Measurements from ENCODE around the gene TXNDC11.

Gene TXNDC11

GRCh38 chr16:11673091-11674000 is 69.3 kb downstream of the TXNDC11 start:
- no peak for DNase-seq

GRCh38 chr16:11672206-11673090 is 70.2 kb downstream of the TXNDC11 start:
- DNase-seq = no peak

- no peak for DNase-seq
Measured at GRCh38 chr16:11671676-11672075, 71.0 kb downstream of the TXNDC11 start.

- no peak for DNase-seq
Measured at GRCh38 chr16:11671271-11671670, 71.4 kb downstream of the TXNDC11 start.

GRCh38 chr16:11670171-11671131 is 72.2 kb downstream of the TXNDC11 start:
- DNase-seq = no peak

GRCh38 chr16:11669380-11670146 is 73.1 kb downstream of the TXNDC11 start:
- DNase-seq = no peak

- DNase-seq = no peak
Measured at GRCh38 chr16:11668623-11669379, 73.9 kb downstream of the TXNDC11 start.

- no peak for DNase-seq
Measured at GRCh38 chr16:11667824-11668622, 74.6 kb downstream of the TXNDC11 start, which contains the start of gene SNN. TSS of gene SNN (plus strand) at chr16:11668455. CDS start at chr16:11676060, 7,605 bp downstream.

GRCh38 chr16:11667221-11667823 is 75.3 kb downstream of the TXNDC11 start:
- DNase-seq = no peak

GRCh38 chr16:11666103-11667055 is 76.3 kb downstream of the TXNDC11 start:
- DNase-seq = no peak

GRCh38 chr16:11665071-11665491 is 77.6 kb downstream of the TXNDC11 start:
- DNase-seq = no peak

GRCh38 chr16:11662582-11662981 is 80.1 kb downstream of the TXNDC11 start:
- DNase-seq = no peak

GRCh38 chr16:11660565-11660964 is 82.1 kb downstream of the TXNDC11 start:
- no peak for DNase-seq

- no peak for DNase-seq
Measured at GRCh38 chr16:11658896-11659708, 83.6 kb downstream of the TXNDC11 start.

GRCh38 chr16:11657556-11657955 is 85.1 kb downstream of the TXNDC11 start:
- DNase-seq = no peak

GRCh38 chr16:11655655-11656054 is 87.0 kb downstream of the TXNDC11 start:
- no peak for DNase-seq

GRCh38 chr16:11651796-11652195 is 90.9 kb downstream of the TXNDC11 start:
- DNase-seq = no peak

Measured in NCI-H2081 treated with DMSO at 0.1 percent for 48 hours (cell line).